Vagina (tissue), 2 donors: ENCODE measurements around the gene KCTD21.

Source experiments
- CTCF ChIP-seq, 3 experiments: fragments of 450-650 bp in 2 of 3; fragments of 200-600 bp in 1 of 3; sonication (generic) in 1 of 3; IDR thresholded peaks; one replicate each; pipeline ENCODE4 v1.5.1; 2017 to 2019; ENCODE audit warnings: antibody characterized with exemption in 3 of 3, mild to moderate bottlenecking in 2 of 3, moderate library complexity in 2 of 3
- POLR2AphosphoS5 ChIP-seq, 2 donors: sonication (generic); formaldehyde crosslinking; IDR thresholded peaks; one replicate each; pipeline ENCODE4 v1.9.0; 2017; ENCODE audit warnings: antibody characterized with exemption in 2 of 2, mild to moderate bottlenecking in 2 of 2, low read depth in 1 of 2; ENCODE audit not compliant: insufficient read depth in 1 of 2

GRCh38 chr11:78192911-78193351 lies 4.5 kb upstream of the KCTD21 start:
- TF ChIP-seq POLR2AphosphoS5 (IDR thresholded peaks at IDR 0.05; ENCODE audit: insufficient read depth in 1 of 2, low read depth in 1 of 2) (no peak), CTCF (IDR thresholded peaks at IDR 0.05) (no peak)
